ENCODE data around the gene EBLN1.

EBLN1 gene

GRCh38 chr10:22217842-22218241, at the start of gene EBLN1:
Gene EBLN1, minus strand, starts transcription at chr10:22218015. Its CDS starts 8,032 bp downstream, at chr10:22209983.
- no peak for DNase-seq

- DNase-seq, result no peak
Measured at GRCh38 chr10:22265839-22266537, 48.2 kb upstream of the EBLN1 start.

- no peak for DNase-seq
Measured at GRCh38 chr10:22263106-22263505, 45.3 kb upstream of the EBLN1 start.

- no peak for DNase-seq
Measured at GRCh38 chr10:22259280-22259679, 41.5 kb upstream of the EBLN1 start.

GRCh38 chr10:22258471-22258870, 40.7 kb upstream of the EBLN1 start:
- no peak for DNase-seq

GRCh38 chr10:22253580-22253882, 35.7 kb upstream of the EBLN1 start:
- no peak for DNase-seq

- DNase-seq, result peak; percentile 76
Measured at GRCh38 chr10:22252801-22253579, 35.2 kb upstream of the EBLN1 start.

GRCh38 chr10:22252224-22252800, 34.5 kb upstream of the EBLN1 start:
- peak; percentile 86 for DNase-seq

GRCh38 chr10:22251751-22252223, 34.0 kb upstream of the EBLN1 start:
- peak; percentile 84 for DNase-seq

- DNase-seq, result no peak
Measured at GRCh38 chr10:22250897-22251660, 33.3 kb upstream of the EBLN1 start.

- no peak for DNase-seq
Measured at GRCh38 chr10:22247636-22248035, 29.8 kb upstream of the EBLN1 start.

- DNase-seq, result no peak
Measured at GRCh38 chr10:22246680-22247391, 29.0 kb upstream of the EBLN1 start.

GRCh38 chr10:22245567-22245966, 27.8 kb upstream of the EBLN1 start:
- DNase-seq, result no peak

GRCh38 chr10:22244855-22245254, 27.0 kb upstream of the EBLN1 start:
- DNase-seq, result no peak

- no peak for DNase-seq
Measured at GRCh38 chr10:22244001-22244400, 26.2 kb upstream of the EBLN1 start.

- DNase-seq, result no peak
Measured at GRCh38 chr10:22243321-22243720, 25.5 kb upstream of the EBLN1 start.

- no peak for DNase-seq
Measured at GRCh38 chr10:22231260-22231659, 13.4 kb upstream of the EBLN1 start.

GRCh38 chr10:22230158-22230833, 12.5 kb upstream of the EBLN1 start:
- DNase-seq, result no peak

GRCh38 chr10:22229802-22230157, 12.0 kb upstream of the EBLN1 start:
- no peak for DNase-seq

GRCh38 chr10:22228943-22229801, 11.4 kb upstream of the EBLN1 start:
- DNase-seq, result peak; percentile 98
